IMR-90 (cell line): ENCODE data around the gene MYO3B. TPM values are rescaled to one million over a fixed set of nuclear protein-coding genes. Genes with fewer than 3 reads are reported as not detected.

ENCODE experiments used
- ATAC-seq: fragments of 200-7000 bp; cut with Tn5 transposase; 2 replicates; pipeline ENCODE4 v1.9.1; 2020; ENCODE audit warnings: low read depth, mild to moderate bottlenecking, moderate library complexity
- BruUV-seq: library from RNA; stranded (reverse); fragments of 400-500 nt; replicated peaks from 2 replicates; lab custom pipeline; 2021; lab: Mats Ljungman, UMichigan
- CTCF ChIA-PET: fragments of 300-600 bp; formaldehyde crosslinking; extraction: SDS; loops from one replicate; lab custom pipeline; 2021; ENCODE audit warnings: antibody characterized with exemption; lab: Yijun Ruan, JAX
- POLR2A ChIA-PET: fragments of 300-600 bp; sonication (Branson Sonifier 250); formaldehyde crosslinking; loops from one replicate; lab custom pipeline; 2022; ENCODE audit warnings: antibody characterized with exemption; ENCODE audit not compliant: unreplicated experiment; lab: Charles Lee
- DNase-seq: peaks from one replicate; pipeline ENCODE4 v3.0.0; 2013
- H2AFZ ChIP-seq: replicated peaks from 2 replicates; pipeline ENCODE3; 2013; ENCODE audit warnings: low read length, mild to moderate bottlenecking; ENCODE audit not compliant: poor library complexity
- H2AK5ac ChIP-seq: 2 replicates; pipeline ENCODE4 v1.6.1; 2013; ENCODE audit warnings: low read depth, low read length, inconsistent platforms
- H2AK9ac ChIP-seq: replicated peaks from 2 replicates; pipeline ENCODE3; 2013; ENCODE audit warnings: mild to moderate bottlenecking, low read depth, low read length, moderate library complexity; ENCODE audit not compliant: poor library complexity
- H2BK120ac ChIP-seq: 2 replicates; pipeline ENCODE4 v1.6.1; 2013; ENCODE audit warnings: low read depth, low read length, inconsistent platforms
- H2BK15ac ChIP-seq: 3 replicates; pipeline ENCODE4 v1.6.1; 2013; ENCODE audit warnings: low read depth, low read length, inconsistent platforms
- H2BK20ac ChIP-seq: 2 replicates; pipeline ENCODE4 v1.6.1; 2013; ENCODE audit warnings: low read depth, mild to moderate bottlenecking, inconsistent platforms, low read length, moderate library complexity
- H2BK5ac ChIP-seq: 2 replicates; pipeline ENCODE4 v1.6.1; 2013; ENCODE audit warnings: mild to moderate bottlenecking, low read depth, low read length, inconsistent platforms; ENCODE audit not compliant: poor library complexity, severe bottlenecking
- H3K14ac ChIP-seq: replicated peaks from 2 replicates; pipeline ENCODE4 v1.6.1; 2013; ENCODE audit warnings: low read depth, low read length, inconsistent platforms
- H3K18ac ChIP-seq: 2 replicates; pipeline ENCODE4 v1.6.1; 2013; ENCODE audit warnings: low read depth, low read length, control low read depth
- H3K23ac ChIP-seq: 2 replicates; pipeline ENCODE4 v1.6.1; 2013; ENCODE audit warnings: low read depth, low read length, inconsistent platforms
- H3K27ac ChIP-seq: 2 replicates; pipeline ENCODE4 v1.5.1; 2013; ENCODE audit warnings: mild to moderate bottlenecking, control low read depth, low read length; ENCODE audit not compliant: insufficient read depth
- H3K27me3 ChIP-seq: 2 replicates; pipeline ENCODE4 v1.6.1; 2013; ENCODE audit warnings: low read length; ENCODE audit not compliant: control insufficient read depth, insufficient read depth
- H3K36me3 ChIP-seq: 2 replicates; pipeline ENCODE4 v1.6.1; 2013; ENCODE audit warnings: low read length, mixed read lengths; ENCODE audit not compliant: control insufficient read depth, insufficient read depth
- H3K4ac ChIP-seq: 2 replicates; pipeline ENCODE4 v1.6.1; 2013; ENCODE audit warnings: low read depth, low read length, inconsistent platforms
- H3K4me1 ChIP-seq: 2 replicates; pipeline ENCODE4 v1.6.1; 2013; ENCODE audit warnings: low read length, mixed read lengths; ENCODE audit not compliant: control insufficient read depth, insufficient read depth
- H3K4me2 ChIP-seq: 2 replicates; pipeline ENCODE4 v1.6.1; 2013; ENCODE audit warnings: low read depth, mild to moderate bottlenecking, control low read depth, low read length, moderate library complexity
- H3K4me3 ChIP-seq: 2 replicates; pipeline ENCODE4 v1.5.1; 2013; ENCODE audit warnings: low read depth, mild to moderate bottlenecking, control low read depth, low read length, moderate library complexity; ENCODE audit not compliant: insufficient read depth
- H3K56ac ChIP-seq: 2 replicates; pipeline ENCODE4 v1.6.1; 2013; ENCODE audit warnings: low read length, inconsistent platforms; ENCODE audit not compliant: insufficient read depth; ENCODE audit errors: extremely low read depth
- H3K79me1 ChIP-seq, 2 experiments: 2 replicates each; pipeline ENCODE4 v1.6.1; 2013; ENCODE audit warnings: low read length in 2 of 2, inconsistent platforms in 1 of 2, low read depth in 1 of 2
- H3K9ac ChIP-seq: 2 replicates; pipeline ENCODE4 v1.6.1; 2013; ENCODE audit warnings: low read depth, low read length, control low read depth
- H3K9me1 ChIP-seq: 2 replicates; pipeline ENCODE4 v1.6.1; 2013; ENCODE audit warnings: low read length, inconsistent platforms; ENCODE audit not compliant: insufficient read depth
- H3K9me3 ChIP-seq: 2 replicates; pipeline ENCODE4 v1.6.1; 2013; ENCODE audit warnings: low read length; ENCODE audit not compliant: control insufficient read depth, insufficient read depth
- H4K20me1 ChIP-seq: 2 replicates; pipeline ENCODE4 v1.6.1; 2013; ENCODE audit warnings: low read length, inconsistent platforms; ENCODE audit not compliant: insufficient read depth
- H4K5ac ChIP-seq: 2 replicates; pipeline ENCODE4 v1.6.1; 2013; ENCODE audit warnings: mild to moderate bottlenecking, low read depth, low read length, control low read depth
- H4K8ac ChIP-seq, 2 experiments: 2 replicates each; pipeline ENCODE4 v1.6.1; 2013; ENCODE audit warnings: low read depth in 2 of 2, low read length in 2 of 2, control low read depth in 1 of 2, inconsistent platforms in 1 of 2
- H4K91ac ChIP-seq: 2 replicates; pipeline ENCODE4 v1.6.1; 2013; ENCODE audit warnings: low read depth, low read length, inconsistent platforms; ENCODE audit not compliant: insufficient read depth
- BHLHE40 ChIP-seq: fragments of 150-350 bp; IDR thresholded peaks from 2 replicates; pipeline ENCODE4 v1.6.1; 2016; ENCODE audit warnings: mild to moderate bottlenecking, low read depth, low read length
- CEBPB ChIP-seq: IDR thresholded peaks from 2 replicates; pipeline ENCODE4 v1.6.1; 2012; ENCODE audit warnings: low read depth, low read length, improper control_type of control experiment
- ELK1 ChIP-seq: fragments of 150-350 bp; IDR thresholded peaks from 2 replicates; pipeline ENCODE4 v1.6.1; 2016; ENCODE audit warnings: low read depth, mild to moderate bottlenecking, low read length, moderate library complexity, borderline replicate concordance
- FOS ChIP-seq: fragments of 150-350 bp; IDR thresholded peaks from 2 replicates; pipeline ENCODE4 v1.6.1; 2016; ENCODE audit warnings: low read depth, low read length
- MAFK ChIP-seq: IDR thresholded peaks from 2 replicates; pipeline ENCODE4 v1.6.1; 2012; ENCODE audit warnings: low read depth, low read length, improper control_type of control experiment
- NFE2L2 ChIP-seq: fragments of 150-350 bp; IDR thresholded peaks from 2 replicates; pipeline ENCODE4 v1.6.1; 2016; ENCODE audit warnings: low read depth, mild to moderate bottlenecking, low read length
- dilution Hi-C: fragments of 300-500 bp; cut with HindIII; formaldehyde crosslinking; loops from one replicate; pipeline ENCODE4 v1.14.3; 2018; ENCODE audit warnings: low sequenced_read_pairs; ENCODE audit not compliant: unreplicated experiment
- in situ Hi-C: fragments of 300-500 bp; cut with MboI; formaldehyde crosslinking; loops from 3 replicates; pipeline ENCODE4 v1.14.3; 2019; ENCODE audit warnings: low sequenced_read_pairs, inconsistent platforms, mixed read lengths
- intact Hi-C: fragments of 100-400 bp; cut with micrococcal nuclease; formaldehyde crosslinking; loops from 2 replicates; pipeline ENCODE4 v1.10.0; 2022
- polyA plus RNA-seq, 3 experiments: library from polyadenylated mRNA; depleted of rRNA; stranded (reverse); fragments of >200 nt; gene quantifications; 2 replicates each; pipeline ENCODE4 v1.2.3, GENCODE V29; 2012; ENCODE audit warnings: low replicate concordance in 1 of 3
- total RNA-seq: library from RNA; depleted of rRNA; stranded (reverse); fragments of >200 nt; gene quantifications from 2 replicates; pipeline ENCODE4 v1.2.3, GENCODE V29; 2012

The MYO3B gene
- total and polyA plus RNA-seq, 2 of the 4 experiments (the other 2 are of a cell fraction) = 0.02 TPM; not detected in 1

- Histone ChIP-seq H2BK20ac (no peak overlapping the region), H2AFZ (no peak overlapping the region), H2AK9ac (no peak overlapping the region), H2BK120ac (no peak overlapping the region), H3K9me3 (no peaks in the 10 kb centered on the region), H4K91ac (no peak overlapping the region), H3K14ac (no peak overlapping the region), H3K4me1 (no peaks in the 10 kb centered on the region), H4K20me1 (no peaks in the 10 kb centered on the region), H3K9ac (no peak overlapping the region), H4K8ac (no peak overlapping the region), H4K5ac (no peak overlapping the region), H3K18ac (no peak overlapping the region), H3K23ac (no peak overlapping the region), H3K4me3 (no peak overlapping the region), H3K79me1 (no peaks in the 10 kb centered on the region), H2AK5ac (no peak overlapping the region), H2BK15ac (no peak overlapping the region), H3K9me1 (no peaks in the 10 kb centered on the region), H2BK5ac (no peak overlapping the region), H3K27ac (no peak overlapping the region), H3K4ac (no peak overlapping the region), H3K56ac (no peak overlapping the region), H3K36me3 (no peaks in the 10 kb centered on the region), H3K4me2 (no peak overlapping the region), H3K27me3 (no peaks in the 10 kb centered on the region; the same call in 1 of the 2 replicates)
- no TSS peak for BruUV-seq
- DNase-seq (no peak), ATAC-seq (no peak)
- TF ChIP-seq NFE2L2 (no peak), MAFK (no peak), ELK1 (no peak), BHLHE40 (no peak), FOS (no peak), CEBPB (no peak)
- in situ Hi-C loops (no loop called here), intact Hi-C loops (no loop called here), dilution Hi-C loops (loop anchor here (25.0 kb wide), 1 partner anchor 401 kb away; the partner anchor contains the start of gene GAD1)
- CTCF ChIA-PET = no interaction called here
- POLR2A ChIA-PET = no interaction called here
Observed at GRCh38 chr2:170411660-170412059, 233.7 kb downstream of the MYO3B start.
